GM12872 (cell line): ENCODE measurements around the gene SV2C.

Experiments used
- TF ChIP-seq, protein P1 (sequence below): IDR thresholded peaks from 3 replicates; pipeline ENCODE4 v1.5.1; 2011; ENCODE audit warnings: low read depth, mild to moderate bottlenecking, low read length, moderate library complexity; ENCODE audit not compliant: insufficient read depth

The SV2C gene

DNA sequence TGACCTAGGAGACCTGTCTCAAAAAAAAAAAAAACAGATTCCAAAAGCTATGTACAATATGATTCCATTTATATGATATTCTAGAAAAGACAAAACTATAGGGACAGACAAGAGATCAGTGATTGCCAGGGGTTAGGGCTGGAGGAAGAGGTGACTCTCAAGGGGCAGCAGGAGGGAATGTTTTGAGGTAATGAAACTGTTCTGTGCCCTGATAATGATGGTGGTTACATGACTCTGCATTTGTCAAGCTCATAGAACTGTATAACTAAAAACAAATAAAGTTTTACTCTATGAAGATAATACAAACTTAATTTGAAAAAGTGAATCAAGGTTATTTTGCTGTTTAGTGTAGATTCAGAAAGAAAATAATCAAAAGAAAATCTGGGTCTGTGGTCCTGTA is 194.6 kb downstream of the SV2C start:
- TF ChIP-seq, protein P1, sequence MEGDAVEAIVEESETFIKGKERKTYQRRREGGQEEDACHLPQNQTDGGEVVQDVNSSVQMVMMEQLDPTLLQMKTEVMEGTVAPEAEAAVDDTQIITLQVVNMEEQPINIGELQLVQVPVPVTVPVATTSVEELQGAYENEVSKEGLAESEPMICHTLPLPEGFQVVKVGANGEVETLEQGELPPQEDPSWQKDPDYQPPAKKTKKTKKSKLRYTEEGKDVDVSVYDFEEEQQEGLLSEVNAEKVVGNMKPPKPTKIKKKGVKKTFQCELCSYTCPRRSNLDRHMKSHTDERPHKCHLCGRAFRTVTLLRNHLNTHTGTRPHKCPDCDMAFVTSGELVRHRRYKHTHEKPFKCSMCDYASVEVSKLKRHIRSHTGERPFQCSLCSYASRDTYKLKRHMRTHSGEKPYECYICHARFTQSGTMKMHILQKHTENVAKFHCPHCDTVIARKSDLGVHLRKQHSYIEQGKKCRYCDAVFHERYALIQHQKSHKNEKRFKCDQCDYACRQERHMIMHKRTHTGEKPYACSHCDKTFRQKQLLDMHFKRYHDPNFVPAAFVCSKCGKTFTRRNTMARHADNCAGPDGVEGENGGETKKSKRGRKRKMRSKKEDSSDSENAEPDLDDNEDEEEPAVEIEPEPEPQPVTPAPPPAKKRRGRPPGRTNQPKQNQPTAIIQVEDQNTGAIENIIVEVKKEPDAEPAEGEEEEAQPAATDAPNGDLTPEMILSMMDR = no peak

- TF ChIP-seq, protein P1 = no peak
Observed at GRCh38 chr5:76278261-76278789, 195.1 kb downstream of the SV2C start.

DNA sequence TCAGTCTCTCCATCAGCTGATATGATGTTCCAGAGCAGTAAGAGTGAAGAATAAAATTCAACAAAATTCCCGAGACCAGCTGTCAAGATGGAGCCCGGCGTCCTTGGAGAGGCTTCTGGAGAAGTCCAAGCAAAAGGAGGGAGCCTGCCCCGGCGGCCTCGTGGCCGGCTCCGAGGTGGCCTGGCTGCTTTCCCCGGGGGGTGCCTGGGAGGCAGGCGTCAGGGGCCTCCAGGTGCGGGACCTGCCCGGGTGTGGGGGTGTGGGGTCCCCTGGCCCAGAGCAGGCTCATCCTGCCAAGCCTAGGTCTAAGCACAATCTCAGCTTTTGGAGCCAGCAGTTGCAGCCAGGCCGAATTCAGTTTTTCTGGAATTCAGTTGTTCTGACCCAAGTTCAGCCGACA is 197.3 kb downstream of the SV2C start:
- TF ChIP-seq, protein P1 = no peak

DNA sequence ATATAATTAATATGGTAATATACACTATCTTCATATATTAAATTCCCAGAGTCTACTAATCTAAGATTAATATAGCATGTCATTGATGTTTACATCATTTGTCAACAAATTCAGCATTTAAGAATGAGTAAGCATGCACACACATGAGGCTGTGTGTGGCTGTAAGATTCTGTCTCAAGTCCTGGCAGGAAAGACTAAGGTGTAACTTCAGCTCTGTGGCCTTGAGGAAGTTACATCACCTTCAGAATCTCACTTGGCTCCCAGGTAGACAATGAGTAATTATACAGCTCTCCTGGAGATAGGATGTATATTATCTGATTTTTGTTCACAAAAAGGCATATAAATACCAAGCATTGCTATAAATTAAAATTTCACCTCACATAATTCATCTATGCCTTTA is 200.5 kb downstream of the SV2C start:
- TF ChIP-seq, protein P1 = no peak

GRCh38 chr5:76289692-76290091 is 206.5 kb downstream of the SV2C start:
- TF ChIP-seq, protein P1 = no peak

GRCh38 chr5:76290321-76290757 is 207.2 kb downstream of the SV2C start:
- TF ChIP-seq, protein P1 = no peak

GRCh38 chr5:76291305-76292077 is 208.3 kb downstream of the SV2C start:
- TF ChIP-seq, protein P1 = no peak
